Activated CD4-positive, alpha-beta memory T cell treated with anti-CD3 and anti-CD28 coated beads, Interleukin-2, amount 10 ng/mL, durations not matched to agents 7 days and 5 days (primary cell): Measurements from ENCODE around the gene SUSD4. TPM values are rescaled to one million over a fixed set of nuclear protein-coding genes. Genes with fewer than 3 reads are reported as not detected.
A peak's percentile ranks its signal among the peaks of the same experiment; 100 is the strongest.

Experiments used
- CTCF ChIA-PET: fragments of 350-600 bp; sonication (Branson Sonifier 250); formaldehyde crosslinking; loops from one replicate; lab custom pipeline; 2021; ENCODE audit warnings: antibody characterized with exemption, inconsistent platforms; lab: Charles Lee
- POLR2A ChIA-PET: fragments of 350-600 bp; sonication (Branson Sonifier 250); formaldehyde crosslinking; loops from one replicate; lab custom pipeline; 2021; ENCODE audit warnings: antibody characterized with exemption; lab: Charles Lee
- DNase-seq: peaks from one replicate; pipeline ENCODE4 v3.0.0-alpha.2; 2020
- H3K27ac Mint-ChIP-seq: one replicate; pipeline ENCODE4 v1.8.0; 2021; ENCODE audit warnings: mild to moderate bottlenecking, mixed read lengths
- H3K27me3 Mint-ChIP-seq: one replicate; pipeline ENCODE4 v1.8.0; 2021; ENCODE audit warnings: mixed read lengths
- H3K36me3 Mint-ChIP-seq: one replicate; pipeline ENCODE4 v1.8.0; 2021; ENCODE audit warnings: low read depth, mixed read lengths
- H3K4me1 Mint-ChIP-seq: one replicate; pipeline ENCODE4 v1.8.0; 2021; ENCODE audit warnings: mixed read lengths
- H3K4me3 Mint-ChIP-seq: one replicate; pipeline ENCODE4 v1.8.0; 2021; ENCODE audit warnings: mild to moderate bottlenecking, mixed read lengths
- H3K9me3 Mint-ChIP-seq: one replicate; pipeline ENCODE4 v1.8.0; 2021; ENCODE audit warnings: mixed read lengths
- total RNA-seq, 2 experiments: library from RNA; stranded (reverse); gene quantifications; one replicate each; pipeline ENCODE4 v1.2.3, GENCODE V29; 2021

Gene SUSD4
- total RNA-seq, 2 experiments from 2014 or later, result 0.23 to 0.28 TPM

DNA sequence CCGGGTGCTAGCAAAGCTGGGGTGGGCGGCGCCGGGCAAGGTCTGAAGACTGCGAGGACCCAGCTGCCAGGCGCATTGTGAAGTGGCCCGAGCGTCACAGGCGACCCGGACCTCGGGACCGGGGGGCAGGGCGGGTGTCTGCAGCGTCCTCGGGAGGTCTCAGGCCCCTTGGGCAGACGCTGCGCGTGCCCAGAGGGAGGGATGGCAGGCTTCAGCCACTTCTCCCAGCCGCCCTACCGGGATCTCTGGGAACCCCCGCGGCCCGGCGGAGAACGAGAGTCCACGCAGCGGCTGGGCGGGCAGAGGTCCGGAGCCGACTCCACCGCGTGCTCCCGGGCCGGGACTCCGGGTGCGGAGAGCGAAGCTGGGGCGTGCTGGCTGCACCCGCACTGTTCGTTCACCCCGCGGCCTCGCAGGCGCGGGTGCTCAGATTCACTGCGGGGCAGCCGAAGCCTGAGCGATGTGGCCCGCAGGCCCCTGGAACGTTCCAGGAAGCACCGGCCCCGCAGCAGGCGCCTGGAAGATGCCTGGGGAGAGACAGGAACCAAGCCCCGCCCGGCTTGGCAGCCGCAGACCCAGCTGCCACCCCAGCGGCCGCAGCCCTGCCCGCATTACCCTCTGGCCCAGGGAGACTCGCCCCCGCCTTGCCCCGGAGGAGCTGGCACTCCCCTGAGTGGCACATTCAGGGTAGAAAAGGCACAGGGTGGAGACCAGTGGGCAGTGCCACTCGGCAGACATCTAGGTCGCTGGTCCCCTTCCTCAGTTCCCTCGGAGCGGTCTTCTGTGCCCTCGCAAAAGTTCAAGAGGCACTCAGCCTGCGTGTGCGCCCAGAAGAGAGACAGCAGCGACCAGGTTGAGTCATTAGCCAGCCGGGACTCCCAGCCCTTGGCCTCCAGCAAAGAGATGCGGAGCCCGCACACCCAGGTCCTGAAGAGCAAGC is 29.6 kb upstream of the SUSD4 start, which contains the start of gene CCDC185:
Gene CCDC185, plus strand, starts transcription at position 141 of the 940 bp plus-strand sequence. Its CDS starts 61 bp downstream, at position 202.
- Mint-ChIP-seq H3K4me3 (no peak within 1 kb of the TSS), H3K27me3 (peaks cover 29% of the 10 kb centered on the region)
- CTCF ChIA-PET, result no interaction called here

DNA sequence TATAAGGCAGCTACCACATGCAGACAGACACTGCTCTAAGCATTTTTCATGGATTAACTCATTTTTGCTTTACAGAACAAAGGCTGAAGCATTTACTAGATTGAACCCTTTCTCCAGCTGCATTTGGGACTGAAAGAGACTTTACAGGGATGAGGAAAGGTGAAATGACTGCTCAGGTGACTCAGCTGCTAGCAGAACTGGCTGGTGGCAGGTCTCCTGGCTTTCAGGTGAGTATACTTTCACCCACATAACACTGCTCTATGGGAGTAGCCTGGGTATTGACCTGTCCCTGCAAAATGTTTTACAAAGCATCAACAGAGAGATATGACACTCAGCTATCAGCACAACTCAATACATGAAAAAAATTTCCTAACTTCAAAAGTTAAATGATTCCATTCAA is 26.6 kb upstream of the SUSD4 start:
- ChIA-PET POLR2A (no interaction called here), CTCF (no interaction called here)

More for the DNA sequence above, 29.6 kb upstream of the SUSD4 start, which contains the start of gene CCDC185:
- H3K27ac Mint-ChIP-seq, result no peak within 1 kb of the TSS
- H3K9me3 Mint-ChIP-seq, result no peaks in the 10 kb centered on the region
- H3K4me1 Mint-ChIP-seq, result no peaks in the 10 kb centered on the region
- DNase-seq, result no peak
- POLR2A ChIA-PET, result no interaction called here
- H3K36me3 Mint-ChIP-seq, result no peaks in the 10 kb centered on the region

DNA sequence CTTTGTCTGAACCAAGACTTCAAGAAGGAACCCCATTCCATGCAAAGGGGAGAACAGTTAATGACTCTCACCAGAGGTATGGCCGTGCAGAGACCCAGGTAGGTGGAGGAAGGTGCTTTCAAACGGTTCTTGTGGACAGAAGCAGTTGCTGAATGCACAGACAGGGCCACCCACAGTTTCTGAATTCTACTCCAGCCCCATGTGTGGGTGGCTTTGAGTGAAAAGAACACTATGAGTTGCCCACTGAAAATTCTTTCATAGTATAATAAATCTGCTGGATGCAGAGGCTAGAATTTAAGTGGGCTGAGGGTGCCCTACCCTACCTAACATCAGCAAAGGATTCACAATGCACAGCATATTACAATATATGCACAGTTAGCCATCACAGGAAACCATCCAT is 22.0 kb upstream of the SUSD4 start:
- peaks cover 8% of the 10 kb centered on the region for H3K27me3 Mint-ChIP-seq
- ChIA-PET POLR2A (no interaction called here), CTCF (no interaction called here)
- H3K36me3 Mint-ChIP-seq, result no peaks in the 10 kb centered on the region
- H3K9me3 Mint-ChIP-seq, result no peaks in the 10 kb centered on the region
- H3K4me1 Mint-ChIP-seq, result no peaks in the 10 kb centered on the region
- no peak overlapping the region for H3K4me3 Mint-ChIP-seq
- no peak for DNase-seq
- H3K27ac Mint-ChIP-seq, result no peak overlapping the region

More for the DNA sequence above, 26.6 kb upstream of the SUSD4 start:
- DNase-seq, result no peak
- H3K9me3 Mint-ChIP-seq, result no peaks in the 10 kb centered on the region
- H3K27ac Mint-ChIP-seq, result no peak overlapping the region
- no peaks in the 10 kb centered on the region for H3K36me3 Mint-ChIP-seq
- no peak overlapping the region for H3K4me3 Mint-ChIP-seq
- H3K4me1 Mint-ChIP-seq, result no peaks in the 10 kb centered on the region
- H3K27me3 Mint-ChIP-seq, result peaks cover 29% of the 10 kb centered on the region

DNA sequence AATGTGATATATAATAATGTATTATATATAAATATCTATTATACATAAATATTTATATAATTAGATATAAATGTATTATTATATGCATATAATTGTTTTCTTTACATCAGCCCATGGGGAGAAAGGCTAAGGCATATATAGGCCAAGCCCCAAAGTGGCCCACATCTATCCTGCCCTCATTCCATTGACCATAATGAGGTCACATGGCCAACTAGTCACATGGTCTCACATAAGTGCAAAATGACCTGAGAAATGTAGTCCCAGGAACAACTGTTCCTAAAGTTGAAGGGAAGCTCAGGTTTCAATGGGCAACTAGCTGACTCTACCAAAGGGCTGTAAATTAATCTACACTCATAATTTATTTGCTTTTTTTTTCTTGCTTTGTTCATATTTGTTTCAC is 14.8 kb upstream of the SUSD4 start:
- CTCF ChIA-PET, result interaction anchor here (1.1 kb wide), 2 partner anchors 27 to 245 kb away, joined by 3 read pairs; no protein-coding TSS in a partner anchor

DNA sequence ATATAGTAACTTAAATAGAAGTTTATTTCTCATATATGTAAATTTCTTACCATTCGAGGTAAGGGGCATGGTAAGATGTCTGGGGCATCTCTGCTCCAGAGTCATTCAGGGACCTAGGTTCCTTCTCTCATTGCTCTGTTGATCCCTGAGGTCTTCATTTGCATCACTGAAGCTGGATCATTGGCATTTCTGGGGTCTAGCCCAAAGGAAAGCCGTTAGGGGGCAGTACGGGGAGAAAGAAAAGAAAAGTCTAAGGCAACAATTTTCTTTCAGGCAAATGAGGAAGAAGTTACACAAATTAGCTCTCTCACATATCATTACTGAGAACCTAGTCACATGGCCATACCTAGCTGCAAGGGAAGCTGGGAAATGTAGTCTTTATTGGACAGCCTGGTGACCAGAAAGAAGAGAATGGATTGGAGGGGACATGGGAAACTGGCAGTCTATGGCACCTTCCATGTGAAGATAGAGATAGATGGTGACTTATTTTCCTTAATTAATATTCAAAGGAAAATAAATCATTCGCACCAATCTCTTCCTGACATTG is 10.2 kb upstream of the SUSD4 start:
- no peak overlapping the region for H3K27ac Mint-ChIP-seq
- ChIA-PET CTCF (no interaction called here), POLR2A (no interaction called here)
- no peak overlapping the region for H3K4me3 Mint-ChIP-seq
- H3K9me3 Mint-ChIP-seq, result peaks cover 5% of the 10 kb centered on the region
- H3K36me3 Mint-ChIP-seq, result no peaks in the 10 kb centered on the region
- no peak for DNase-seq
- H3K27me3 Mint-ChIP-seq, result peaks cover 12% of the 10 kb centered on the region
- H3K4me1 Mint-ChIP-seq, result no peaks in the 10 kb centered on the region

More for the DNA sequence above, 14.8 kb upstream of the SUSD4 start:
- DNase-seq, result no peak
- peaks cover 4% of the 10 kb centered on the region for H3K9me3 Mint-ChIP-seq
- H3K4me3 Mint-ChIP-seq, result no peak overlapping the region
- no peaks in the 10 kb centered on the region for H3K4me1 Mint-ChIP-seq
- POLR2A ChIA-PET, result no interaction called here
- peaks cover under 1% of the 10 kb centered on the region for H3K27me3 Mint-ChIP-seq
- H3K36me3 Mint-ChIP-seq, result no peaks in the 10 kb centered on the region
- H3K27ac Mint-ChIP-seq, result no peak overlapping the region

DNA sequence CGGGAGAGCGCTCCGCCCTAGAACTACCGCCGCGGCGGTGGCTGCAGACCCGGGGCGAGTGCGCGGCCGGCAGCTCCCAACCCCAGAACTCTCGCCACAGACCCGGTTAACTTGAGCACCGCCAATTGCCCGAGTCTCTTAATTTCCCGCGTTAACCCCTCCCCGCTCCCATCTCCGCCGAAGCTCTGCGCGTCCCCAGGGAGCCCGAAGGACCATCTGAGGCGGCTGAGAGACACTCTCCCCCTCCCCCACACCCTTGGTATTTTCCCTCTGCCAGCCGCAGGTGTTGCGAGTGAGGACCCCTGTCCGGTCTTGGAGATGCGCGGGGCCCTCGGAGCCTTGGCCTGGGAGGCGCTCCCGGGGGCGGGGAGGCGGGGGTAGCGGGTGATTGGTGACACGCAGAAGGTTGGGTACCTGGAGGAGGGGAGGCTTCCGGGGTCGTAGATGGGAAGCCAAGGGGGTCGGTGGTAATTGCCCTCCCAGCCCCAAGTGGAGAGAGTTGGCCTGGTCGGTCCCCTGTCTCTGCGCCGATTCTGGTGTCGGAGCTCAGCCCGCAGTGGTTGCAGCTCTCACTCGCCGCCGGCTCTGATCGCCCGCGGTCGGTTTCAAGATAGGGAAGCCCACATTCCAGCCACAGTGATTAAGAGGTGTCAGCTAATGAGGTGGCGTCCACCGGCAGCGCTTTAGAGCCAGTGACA is 858 bp upstream of the SUSD4 start:
- ChIA-PET CTCF (interaction anchor here (1.3 kb wide), 1 partner anchor 241 kb away, joined by 3 read pairs; no protein-coding TSS in a partner anchor), POLR2A (interaction anchor here (1.2 kb wide), 1 partner anchor 150 kb away, joined by 6 read pairs; no protein-coding TSS in a partner anchor)
- peaks cover 13% of the 10 kb centered on the region for H3K4me1 Mint-ChIP-seq
- H3K9me3 Mint-ChIP-seq, result no peaks in the 10 kb centered on the region
- H3K27ac Mint-ChIP-seq, result no peak overlapping the region
- H3K27me3 Mint-ChIP-seq, result peaks cover 53% of the 10 kb centered on the region
- peak overlapping the region; percentile 62 for H3K4me3 Mint-ChIP-seq
- no peaks in the 10 kb centered on the region for H3K36me3 Mint-ChIP-seq
- no peak for DNase-seq

DNA sequence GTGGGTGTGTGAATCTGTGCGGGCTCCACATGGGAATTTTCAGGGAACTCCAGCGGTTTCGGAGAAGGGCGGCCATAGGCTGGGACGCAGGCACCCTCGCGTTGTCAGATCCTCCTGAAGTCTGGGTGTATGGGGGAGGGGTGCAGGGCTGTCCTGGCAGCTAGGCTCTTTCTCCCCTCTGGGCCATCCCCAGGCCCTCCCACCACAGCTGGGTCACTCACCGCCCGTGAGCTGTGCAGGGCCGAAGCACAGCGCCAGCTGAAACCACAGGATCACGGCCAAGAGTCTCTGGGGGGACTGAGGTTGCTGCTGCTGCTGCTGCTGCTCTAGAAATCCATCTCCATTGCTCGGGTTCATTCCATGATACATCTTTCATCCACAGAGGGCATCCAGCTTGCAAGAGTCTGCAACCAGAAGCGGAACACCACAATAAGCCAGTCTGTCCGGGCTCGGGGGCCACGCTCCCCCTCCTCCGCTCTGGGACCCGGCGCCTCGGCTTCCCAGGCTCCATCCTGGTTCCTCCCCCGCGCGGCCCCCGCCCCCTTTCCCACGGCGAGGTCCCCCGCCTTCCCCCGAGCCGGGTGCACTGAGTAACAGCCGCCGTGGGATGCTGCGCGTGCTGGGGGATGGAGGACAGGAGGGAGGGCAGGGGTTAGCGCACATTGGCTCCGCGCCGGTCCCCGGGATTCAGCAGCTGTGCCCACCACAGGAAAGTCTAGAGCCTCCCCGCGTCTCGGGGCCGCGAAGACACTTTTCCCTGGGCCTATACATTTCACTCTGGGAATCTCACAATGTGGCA is 720 bp downstream of the SUSD4 start:
- Mint-ChIP-seq H3K36me3 (no peaks in the 10 kb centered on the region), H3K4me3 (peak overlapping the region; percentile 71), H3K9me3 (no peaks in the 10 kb centered on the region), H3K27ac (no peak overlapping the region), H3K4me1 (peaks cover 13% of the 10 kb centered on the region), H3K27me3 (peaks cover 55% of the 10 kb centered on the region)
- DNase-seq, result no peak
- POLR2A ChIA-PET, result interaction anchor here (1.2 kb wide), 1 partner anchor 152 kb away, joined by 6 read pairs; no protein-coding TSS in a partner anchor
- CTCF ChIA-PET, result interaction anchor here (1.1 to 2.2 kb wide), 2 partner anchors 229 to 230 kb away, joined by 5 to 6 read pairs; no protein-coding TSS in a partner anchor

DNA sequence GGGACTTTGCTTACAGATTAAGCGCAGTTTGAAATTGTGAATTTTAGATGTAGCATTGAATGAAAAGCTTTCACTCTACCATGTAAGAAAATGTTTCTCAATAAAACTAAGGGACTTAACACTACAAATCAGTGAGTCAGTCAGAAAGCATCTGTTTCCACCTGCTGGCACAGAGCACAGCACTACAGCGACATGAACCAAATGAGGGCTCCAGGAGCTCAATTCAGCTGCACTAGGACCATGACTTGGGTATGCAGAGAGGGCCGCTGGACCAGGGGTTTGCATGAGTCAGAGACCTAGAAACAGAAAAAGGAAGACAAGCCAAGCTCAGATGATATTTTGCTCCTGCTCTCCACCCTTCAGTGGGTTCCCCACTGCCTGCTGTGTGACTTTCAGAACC is 5.2 kb downstream of the SUSD4 start:
- Mint-ChIP-seq H3K4me3 (no peak overlapping the region), H3K4me1 (peaks cover 7% of the 10 kb centered on the region), H3K27me3 (peaks cover 37% of the 10 kb centered on the region), H3K9me3 (no peaks in the 10 kb centered on the region), H3K27ac (no peak overlapping the region), H3K36me3 (no peaks in the 10 kb centered on the region)
- POLR2A ChIA-PET, result no interaction called here
- CTCF ChIA-PET, result interaction anchor here (0.6 to 0.8 kb wide), 2 partner anchors 17 to 235 kb away, joined by 3 read pairs; no protein-coding TSS in a partner anchor
- no peak for DNase-seq

DNA sequence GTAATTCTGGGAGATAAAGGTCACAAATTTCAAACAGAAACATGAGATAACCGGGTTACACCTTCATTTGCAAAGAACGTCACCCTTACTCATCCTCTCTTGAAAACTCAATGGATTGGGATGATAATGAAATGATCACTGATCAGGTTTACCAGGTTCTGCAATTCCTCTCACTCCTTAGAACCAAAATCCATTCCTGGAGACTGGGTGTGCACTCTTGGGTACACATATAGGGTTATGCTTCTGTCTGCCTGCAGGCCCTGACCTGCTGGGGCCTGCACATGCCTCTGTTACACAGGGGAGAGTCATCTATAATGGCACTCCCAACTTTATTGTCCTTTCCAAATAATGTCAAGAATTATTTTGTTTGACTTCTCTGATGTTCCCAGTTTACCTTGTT is 8.3 kb downstream of the SUSD4 start:
- H3K27me3 Mint-ChIP-seq, result peaks cover 15% of the 10 kb centered on the region
- CTCF ChIA-PET, result no interaction called here

DNA sequence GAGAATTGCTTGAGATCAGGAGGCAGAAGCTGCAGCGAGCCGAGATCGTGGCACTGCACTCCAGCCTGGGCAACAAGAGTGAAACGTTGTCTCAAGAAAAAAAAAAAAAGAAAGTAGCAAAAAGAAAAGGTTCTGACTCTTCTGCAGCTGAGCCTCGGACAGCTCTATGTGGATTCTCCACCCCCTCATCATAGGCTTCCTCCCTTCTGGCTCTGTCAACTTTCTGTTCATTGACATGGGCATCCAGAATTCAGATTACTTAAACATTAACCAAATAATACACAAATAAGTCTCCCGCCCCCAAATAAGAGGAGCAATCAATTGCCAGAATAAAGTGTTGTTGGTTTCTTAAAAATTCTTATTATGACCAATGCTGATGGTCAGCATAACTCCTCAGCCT is 10.0 kb downstream of the SUSD4 start:
- CTCF ChIA-PET, result no interaction called here
- Mint-ChIP-seq H3K4me3 (no peak overlapping the region), H3K27ac (no peak overlapping the region), H3K27me3 (peaks cover 4% of the 10 kb centered on the region), H3K4me1 (no peaks in the 10 kb centered on the region), H3K36me3 (no peaks in the 10 kb centered on the region), H3K9me3 (no peaks in the 10 kb centered on the region)
- no peak for DNase-seq
- POLR2A ChIA-PET, result no interaction called here

More for the DNA sequence above, 8.3 kb downstream of the SUSD4 start:
- no peak for DNase-seq
- Mint-ChIP-seq H3K27ac (no peak overlapping the region), H3K9me3 (no peaks in the 10 kb centered on the region), H3K4me1 (no peaks in the 10 kb centered on the region), H3K36me3 (no peaks in the 10 kb centered on the region), H3K4me3 (no peak overlapping the region)
- POLR2A ChIA-PET, result no interaction called here

DNA sequence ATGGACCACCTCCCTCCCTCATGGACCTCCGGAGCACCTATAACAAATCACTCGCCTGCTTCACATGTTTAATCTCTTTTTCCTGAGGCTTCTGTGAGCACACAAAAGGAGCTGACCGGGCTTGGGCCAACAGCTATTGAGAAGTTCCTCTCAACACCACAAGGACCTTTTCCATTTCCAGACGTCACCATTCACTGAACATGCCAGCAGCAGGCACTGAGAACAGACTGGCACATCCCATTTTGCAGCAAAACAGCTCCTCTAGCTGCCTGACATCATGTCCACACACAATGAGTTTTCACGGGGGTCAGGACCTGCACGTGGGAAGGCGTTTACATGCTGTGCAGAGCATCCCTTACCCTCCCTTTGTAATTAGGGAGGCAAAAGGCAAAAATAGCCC is 11.0 kb downstream of the SUSD4 start:
- POLR2A ChIA-PET, result interaction anchor here (1.4 kb wide), 1 partner anchor 10 kb away, joined by 3 read pairs; no protein-coding TSS in a partner anchor
- Mint-ChIP-seq H3K4me1 (no peaks in the 10 kb centered on the region), H3K36me3 (no peaks in the 10 kb centered on the region), H3K4me3 (no peak overlapping the region), H3K27me3 (peaks cover 4% of the 10 kb centered on the region), H3K27ac (no peak overlapping the region), H3K9me3 (no peaks in the 10 kb centered on the region)
- CTCF ChIA-PET, result no interaction called here
- DNase-seq, result no peak

DNA sequence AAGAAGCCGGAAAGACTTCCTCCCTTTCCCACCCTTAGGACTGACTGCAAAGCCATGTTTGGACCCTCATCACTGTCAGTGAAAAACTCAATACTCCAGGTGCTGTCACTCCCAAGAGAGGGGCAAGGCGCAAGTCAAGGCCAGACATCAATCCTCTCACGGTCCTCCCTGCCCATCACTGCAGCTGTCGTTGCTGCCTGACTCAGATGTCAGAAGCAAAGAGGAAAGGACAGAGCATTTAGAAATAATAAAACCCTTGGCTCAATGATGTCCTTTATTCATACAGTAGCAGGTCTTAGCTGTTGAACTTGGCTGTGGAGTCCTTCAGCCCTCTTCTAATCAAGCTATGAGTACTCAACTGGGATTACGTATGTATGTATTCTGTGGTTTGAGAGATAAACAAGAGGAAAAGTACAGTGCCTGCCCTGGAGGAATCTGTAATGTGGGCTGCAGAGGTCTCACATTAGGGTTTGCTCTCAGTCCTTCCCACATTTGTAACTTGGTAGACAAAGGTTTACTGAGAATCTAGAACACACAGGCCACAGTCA is 13.5 kb downstream of the SUSD4 start:
- DNase-seq, result no peak
- ChIA-PET CTCF (no interaction called here), POLR2A (no interaction called here)
- H3K36me3 Mint-ChIP-seq, result no peaks in the 10 kb centered on the region
- H3K27ac Mint-ChIP-seq, result no peak overlapping the region
- H3K9me3 Mint-ChIP-seq, result no peaks in the 10 kb centered on the region
- H3K4me1 Mint-ChIP-seq, result no peaks in the 10 kb centered on the region
- H3K27me3 Mint-ChIP-seq, result no peaks in the 10 kb centered on the region
- H3K4me3 Mint-ChIP-seq, result no peak overlapping the region
